Adrenal gland (tissue), 5 donors: Measurements from ENCODE around the gene USP7.
"Not testable (repeated sequence)": the region's sequence is repeated elsewhere in the genome, so short reads cannot be mapped to it uniquely, and the experiment has no call there.

Experiments used
- CTCF ChIP-seq, 6 experiments: fragments of 450-650 bp in 4 of 6; fragments of 200-600 bp in 2 of 6; sonication (generic) in 1 of 6; IDR thresholded peaks; 1 replicate in 5 of 6; 2 replicates in 1 of 6; pipeline versions ENCODE4 v1.5.1 to v1.8.0; 2016 to 2021; ENCODE audit warnings: antibody characterized with exemption in 6 of 6, mild to moderate bottlenecking in 2 of 6, moderate library complexity in 1 of 6
- POLR2A ChIP-seq, 2 donors: fragments of 450-650 bp; IDR thresholded peaks; one replicate each; pipeline ENCODE4 v1.6.1; 2017; ENCODE audit warnings: antibody characterized with exemption in 2 of 2, mild to moderate bottlenecking in 2 of 2, moderate library complexity in 1 of 2
- donor health status: DM: no; HTN: no; CAD: no.

- TF ChIP-seq CTCF, POLR2A (IDR thresholded peaks at IDR 0.05): not testable (repeated sequence)
Measured at GRCh38 chr16:8917336-8917735, 46.4 kb downstream of the USP7 start.
